ENCODE results near the gene SELENOI.
"Not testable (repeated sequence)": the region's sequence is repeated elsewhere in the genome, so short reads cannot be mapped to it uniquely, and the experiment has no call there.

SELENOI gene

DNA sequence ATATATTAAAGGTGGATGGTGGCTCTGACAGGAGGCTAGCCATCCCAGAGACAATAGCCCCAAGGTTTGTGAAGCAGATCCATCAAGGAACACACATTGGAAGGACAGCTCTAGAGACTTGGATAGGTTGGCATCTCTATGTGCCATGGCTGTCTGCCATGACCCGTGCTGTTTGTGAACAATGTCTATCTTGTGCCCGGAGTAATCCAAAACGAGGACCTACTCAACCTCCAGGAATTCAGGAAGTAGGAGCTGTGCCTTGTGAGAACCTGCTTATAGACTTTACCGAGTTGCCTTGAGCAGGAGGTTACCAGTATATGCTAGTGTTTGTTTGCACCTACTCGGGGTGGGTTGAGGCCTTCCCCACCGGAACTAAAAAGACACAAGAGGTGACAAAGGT, 43.1 kb upstream of the SELENOI start:
- in situ Hi-C loops (cut with MboI; ENCODE audit: low sequenced_read_pairs, unreplicated experiment) = no loop called here
- TF ChIP-seq, protein P1, sequence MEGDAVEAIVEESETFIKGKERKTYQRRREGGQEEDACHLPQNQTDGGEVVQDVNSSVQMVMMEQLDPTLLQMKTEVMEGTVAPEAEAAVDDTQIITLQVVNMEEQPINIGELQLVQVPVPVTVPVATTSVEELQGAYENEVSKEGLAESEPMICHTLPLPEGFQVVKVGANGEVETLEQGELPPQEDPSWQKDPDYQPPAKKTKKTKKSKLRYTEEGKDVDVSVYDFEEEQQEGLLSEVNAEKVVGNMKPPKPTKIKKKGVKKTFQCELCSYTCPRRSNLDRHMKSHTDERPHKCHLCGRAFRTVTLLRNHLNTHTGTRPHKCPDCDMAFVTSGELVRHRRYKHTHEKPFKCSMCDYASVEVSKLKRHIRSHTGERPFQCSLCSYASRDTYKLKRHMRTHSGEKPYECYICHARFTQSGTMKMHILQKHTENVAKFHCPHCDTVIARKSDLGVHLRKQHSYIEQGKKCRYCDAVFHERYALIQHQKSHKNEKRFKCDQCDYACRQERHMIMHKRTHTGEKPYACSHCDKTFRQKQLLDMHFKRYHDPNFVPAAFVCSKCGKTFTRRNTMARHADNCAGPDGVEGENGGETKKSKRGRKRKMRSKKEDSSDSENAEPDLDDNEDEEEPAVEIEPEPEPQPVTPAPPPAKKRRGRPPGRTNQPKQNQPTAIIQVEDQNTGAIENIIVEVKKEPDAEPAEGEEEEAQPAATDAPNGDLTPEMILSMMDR (IDR thresholded peaks at IDR 0.05; ENCODE audit: borderline replicate concordance, control extremely low read depth, extremely low read depth, insufficient read depth, missing control alignments) = no peak
- DNase-seq (ENCODE audit: low spot score) = no peak

DNA sequence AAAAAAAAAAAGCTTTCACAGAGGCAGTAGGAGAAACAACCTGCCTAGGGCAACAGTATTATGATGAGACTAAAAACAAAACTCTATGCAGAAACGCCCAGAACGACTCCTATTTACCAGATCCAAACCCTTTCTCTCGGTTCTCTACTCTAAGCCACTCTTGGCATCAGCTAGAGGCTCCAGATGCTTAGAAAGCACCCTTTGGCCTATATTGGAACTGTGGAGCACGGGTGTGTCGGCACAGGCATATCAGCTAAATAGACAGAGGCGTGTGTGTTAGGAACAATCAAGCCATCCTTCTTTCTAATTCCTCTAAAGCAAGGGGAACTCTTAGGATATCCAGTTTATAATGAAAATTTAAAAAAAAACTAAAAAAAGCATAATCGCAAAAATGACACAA, 40.8 kb upstream of the SELENOI start:
- DNase-seq (ENCODE audit: low spot score); in situ Hi-C loops (cut with MboI; ENCODE audit: low sequenced_read_pairs, unreplicated experiment): not testable (repeated sequence)

DNA sequence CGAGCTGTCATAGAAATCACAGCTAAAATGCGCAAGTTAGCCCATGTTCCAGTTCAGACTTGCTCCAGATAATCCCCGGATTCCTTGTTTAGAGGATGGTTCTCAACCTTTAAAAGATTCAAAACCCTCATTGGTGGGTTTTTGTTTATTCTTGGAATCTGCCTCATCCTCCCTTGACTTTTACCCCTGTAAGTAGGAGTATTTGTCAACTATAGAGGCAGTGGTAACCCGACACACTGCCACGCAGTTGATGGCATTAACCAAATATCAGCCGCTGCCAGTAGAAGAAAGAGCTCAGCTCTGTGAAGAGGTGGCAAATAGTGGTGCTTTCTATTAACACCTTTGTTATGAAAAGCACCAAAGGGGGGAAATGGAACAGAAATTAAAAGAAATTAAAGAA, 40.4 kb upstream of the SELENOI start:
- no peak for DNase-seq (ENCODE audit: low spot score)
- TF ChIP-seq, protein P1 (IDR thresholded peaks at IDR 0.05; ENCODE audit: borderline replicate concordance, control extremely low read depth, extremely low read depth, insufficient read depth, missing control alignments) = no peak
- in situ Hi-C loops (cut with MboI; ENCODE audit: low sequenced_read_pairs, unreplicated experiment) = no loop called here

DNA sequence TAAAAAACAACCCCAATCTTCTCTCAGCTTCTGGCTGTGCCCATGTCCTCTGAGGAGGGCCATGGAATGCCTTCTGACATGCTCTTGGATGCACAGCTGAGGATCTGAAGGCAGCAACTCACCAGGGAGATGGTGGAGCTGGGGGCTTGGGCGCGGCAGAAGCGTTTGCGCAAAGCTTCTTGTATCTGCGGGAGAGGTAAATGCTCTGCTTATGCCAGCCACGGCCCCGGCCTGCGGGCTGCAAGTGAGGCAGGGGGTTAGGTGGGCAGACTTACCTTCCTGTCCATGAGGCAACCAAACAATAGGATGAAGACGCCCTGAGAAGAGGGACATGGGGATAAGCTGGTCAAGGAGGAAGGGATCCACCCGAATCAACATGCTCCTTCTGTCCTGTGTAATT, 36.0 kb upstream of the SELENOI start:
- no peak for DNase-seq (ENCODE audit: low spot score)

DNA sequence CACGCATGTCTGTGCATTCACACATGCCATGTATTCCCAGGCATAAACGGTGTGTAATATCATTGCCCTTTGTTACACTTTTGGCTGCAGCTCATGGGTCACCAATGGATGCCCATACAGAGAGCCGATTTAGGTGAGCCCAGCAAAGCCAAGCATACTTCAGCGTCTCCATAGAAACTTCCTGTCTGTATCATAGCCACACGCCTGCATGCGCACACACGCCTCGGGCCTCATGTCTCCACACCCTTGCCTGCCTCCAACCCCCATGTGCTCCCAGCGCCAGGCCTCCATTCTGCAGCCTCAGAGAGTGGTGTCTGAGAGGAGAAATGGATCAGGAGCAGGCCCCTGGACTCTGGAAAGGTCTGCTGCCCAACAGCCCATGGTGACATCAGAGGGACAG, 33.5 kb upstream of the SELENOI start:
- TF ChIP-seq, protein P1 (IDR thresholded peaks at IDR 0.05; ENCODE audit: borderline replicate concordance, control extremely low read depth, extremely low read depth, insufficient read depth, missing control alignments) = no peak
- in situ Hi-C loops (cut with MboI; ENCODE audit: low sequenced_read_pairs, unreplicated experiment) = no loop called here
- DNase-seq (ENCODE audit: low spot score) = no peak

More for the DNA sequence above, 36.0 kb upstream of the SELENOI start:
- in situ Hi-C loops (cut with MboI; ENCODE audit: low sequenced_read_pairs, unreplicated experiment) = no loop called here
- TF ChIP-seq, protein P1 (IDR thresholded peaks at IDR 0.05; ENCODE audit: borderline replicate concordance, control extremely low read depth, extremely low read depth, insufficient read depth, missing control alignments) = no peak

DNA sequence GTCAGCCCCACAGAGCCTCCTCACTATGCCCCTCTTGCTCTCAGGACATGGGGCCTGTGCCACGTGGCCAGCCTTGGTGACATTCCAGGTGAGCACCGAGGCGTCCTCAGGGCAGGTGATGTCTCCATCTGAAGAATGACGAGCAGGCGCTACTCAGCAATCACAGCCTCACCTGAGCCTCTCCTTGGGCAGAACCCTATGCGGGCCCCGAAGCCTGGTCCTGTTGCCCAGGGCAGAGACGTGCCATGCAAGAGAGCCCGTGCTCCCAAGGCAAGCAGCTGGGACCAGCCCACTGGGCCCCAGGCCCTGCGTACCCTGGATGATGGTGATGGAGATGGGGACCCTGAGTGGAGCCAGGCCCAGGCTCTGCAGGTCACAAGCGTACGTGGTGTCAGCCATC, 32.5 kb upstream of the SELENOI start:
- TF ChIP-seq, protein P1 (IDR thresholded peaks at IDR 0.05; ENCODE audit: borderline replicate concordance, control extremely low read depth, extremely low read depth, insufficient read depth, missing control alignments) = no peak
- no peak for DNase-seq (ENCODE audit: low spot score)
- in situ Hi-C loops (cut with MboI; ENCODE audit: low sequenced_read_pairs, unreplicated experiment) = no loop called here

DNA sequence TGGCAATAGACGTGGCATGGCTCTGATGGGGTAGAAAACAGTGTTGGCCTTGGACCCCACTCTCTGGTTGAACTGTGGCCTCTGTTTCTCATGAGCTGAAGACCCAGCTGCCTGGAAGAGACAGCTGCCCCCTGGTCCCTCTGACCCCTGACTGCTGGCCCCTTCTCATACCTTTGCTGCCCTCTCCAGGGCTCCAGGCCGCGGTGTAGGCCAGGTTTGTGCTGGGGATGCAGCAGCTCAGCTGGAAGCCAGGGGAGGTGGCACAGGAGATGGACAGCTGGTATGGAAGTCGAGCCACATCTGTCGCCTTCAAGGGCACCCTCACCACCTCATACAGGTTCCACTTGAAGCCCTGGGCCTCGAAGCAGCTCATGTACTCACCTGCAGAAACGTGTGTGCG, 31.7 kb upstream of the SELENOI start:
- DNase-seq (ENCODE audit: low spot score) = no peak
- in situ Hi-C loops (cut with MboI; ENCODE audit: low sequenced_read_pairs, unreplicated experiment) = no loop called here
- TF ChIP-seq, protein P1 (IDR thresholded peaks at IDR 0.05; ENCODE audit: borderline replicate concordance, control extremely low read depth, extremely low read depth, insufficient read depth, missing control alignments) = no peak
